Suprapubic skin (tissue), 4 donors: ENCODE data around the gene RIMOC1.

Experiments
- CTCF ChIP-seq, 2 donors: fragments of 200-600 bp in 1 of 2; fragments of 450-650 bp in 1 of 2; sonication (generic) in 1 of 2; IDR thresholded peaks; one replicate each; pipeline ENCODE4 v1.5.1; 2016 to 2019; ENCODE audit warnings: antibody characterized with exemption in 2 of 2, mild to moderate bottlenecking in 1 of 2, moderate library complexity in 1 of 2
- POLR2A ChIP-seq, 2 donors: fragments of 450-650 bp; IDR thresholded peaks; one replicate each; pipeline ENCODE4 v1.6.1; 2017; ENCODE audit warnings: antibody characterized with exemption in 2 of 2, mild to moderate bottlenecking in 2 of 2, moderate library complexity in 2 of 2
- POLR2AphosphoS5 ChIP-seq, 3 donors: sonication (generic); formaldehyde crosslinking; IDR thresholded peaks; one replicate each; pipeline ENCODE4 v1.6.1; 2017; ENCODE audit warnings: antibody characterized with exemption in 3 of 3

- TF ChIP-seq CTCF (IDR thresholded peaks at IDR 0.05) (no peak), POLR2A (IDR thresholded peaks at IDR 0.05) (no peak), POLR2AphosphoS5 (IDR thresholded peaks at IDR 0.05) (no peak)
These were observed 28.6 kb downstream of the RIMOC1 start for GRCh38 chr5:41932770-41933169.
